Rectal smooth muscle tissue (tissue), 1 donor: Measurements from ENCODE around the gene ANKRD40CL.
"Not testable (repeated sequence)": the region's sequence is repeated elsewhere in the genome, so short reads cannot be mapped to it uniquely, and the experiment has no call there.

Source experiments
- H3K27ac ChIP-seq: one replicate; pipeline ENCODE4 v1.7.0; 2013; ENCODE audit warnings: low read depth, low read length, inconsistent platforms
- H3K27me3 ChIP-seq: one replicate; pipeline ENCODE4 v1.7.0; 2013; ENCODE audit warnings: low read length; ENCODE audit not compliant: control insufficient read depth, insufficient read depth
- H3K36me3 ChIP-seq: one replicate; pipeline ENCODE4 v1.7.0; 2013; ENCODE audit warnings: low read length; ENCODE audit not compliant: control insufficient read depth, insufficient read depth
- H3K4me1 ChIP-seq: one replicate; pipeline ENCODE4 v1.7.0; 2013; ENCODE audit warnings: low read length; ENCODE audit not compliant: control insufficient read depth, insufficient read depth
- H3K4me3 ChIP-seq: one replicate; pipeline ENCODE4 v1.7.0; 2013; ENCODE audit warnings: low read length
- H3K9ac ChIP-seq: one replicate; pipeline ENCODE4 v1.7.0; 2013; ENCODE audit warnings: low read length

The ANKRD40CL gene, protein sequence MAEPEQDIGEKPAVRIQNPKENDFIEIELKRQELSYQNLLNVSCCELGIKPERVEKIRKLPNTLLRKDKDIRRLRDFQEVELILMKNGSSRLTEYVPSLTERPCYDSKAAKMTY

DNA sequence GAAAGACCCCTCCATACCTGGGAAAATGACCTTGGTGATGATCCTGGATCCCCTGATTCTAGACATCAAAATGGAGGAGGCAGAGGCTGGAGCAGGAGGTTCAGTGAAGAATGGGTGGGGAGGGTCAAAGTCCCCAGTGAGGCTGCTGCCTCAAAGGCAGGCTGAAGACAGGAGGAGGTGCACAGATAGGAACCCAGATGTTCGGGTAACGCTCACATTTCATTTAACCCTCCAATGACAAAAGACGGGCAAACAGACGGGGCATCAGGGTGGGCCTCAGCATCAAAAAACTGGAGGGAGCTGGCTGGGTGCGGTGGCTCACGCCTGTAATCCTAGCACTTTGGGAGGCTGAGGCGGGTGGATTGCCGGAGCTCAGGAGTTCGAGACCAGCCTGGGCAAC lies at the start of gene ANKRD40CL:
Gene ANKRD40CL, minus strand, starts transcription at position 73 of the 400 bp plus-strand sequence. CDS start 605 bp downstream, outside the sequence.
- no peak within 1 kb of the TSS for H3K9ac ChIP-seq
- H3K4me1 ChIP-seq = peaks cover 8% of the 10 kb centered on the region
- H3K27ac ChIP-seq = peak within 1 kb of the TSS; percentile 1

DNA sequence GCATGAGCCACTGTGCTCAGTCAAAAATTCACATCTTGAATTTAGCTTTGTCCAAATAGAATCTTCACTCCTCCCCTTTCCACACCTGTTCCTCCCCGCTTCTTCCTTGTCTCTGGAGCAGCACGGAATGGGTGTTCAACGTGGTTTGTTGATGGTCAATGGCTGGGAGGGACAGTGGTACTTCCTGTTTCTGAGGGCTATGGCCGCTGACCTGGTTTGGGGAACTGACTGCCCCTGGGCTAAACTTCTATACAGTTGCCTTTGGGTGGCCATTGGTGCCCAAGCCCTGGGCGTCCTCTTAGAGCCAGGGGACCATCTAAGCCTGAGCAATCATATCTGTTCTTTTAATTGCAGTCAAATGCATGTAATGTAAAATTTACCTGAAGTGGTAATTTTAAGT lies 49.0 kb upstream of the ANKRD40CL start:
- no peak overlapping the region for H3K9ac ChIP-seq
- no peaks in the 10 kb centered on the region for H3K4me1 ChIP-seq
- H3K36me3 ChIP-seq = no peaks in the 10 kb centered on the region
- no peaks in the 10 kb centered on the region for H3K27me3 ChIP-seq
- no peak overlapping the region for H3K27ac ChIP-seq
- H3K4me3 ChIP-seq = no peak overlapping the region

More for the DNA sequence above, at the start of gene ANKRD40CL:
- H3K27me3 ChIP-seq = no peaks in the 10 kb centered on the region
- no peaks in the 10 kb centered on the region for H3K36me3 ChIP-seq
- peak within 1 kb of the TSS; percentile 44 for H3K4me3 ChIP-seq

DNA sequence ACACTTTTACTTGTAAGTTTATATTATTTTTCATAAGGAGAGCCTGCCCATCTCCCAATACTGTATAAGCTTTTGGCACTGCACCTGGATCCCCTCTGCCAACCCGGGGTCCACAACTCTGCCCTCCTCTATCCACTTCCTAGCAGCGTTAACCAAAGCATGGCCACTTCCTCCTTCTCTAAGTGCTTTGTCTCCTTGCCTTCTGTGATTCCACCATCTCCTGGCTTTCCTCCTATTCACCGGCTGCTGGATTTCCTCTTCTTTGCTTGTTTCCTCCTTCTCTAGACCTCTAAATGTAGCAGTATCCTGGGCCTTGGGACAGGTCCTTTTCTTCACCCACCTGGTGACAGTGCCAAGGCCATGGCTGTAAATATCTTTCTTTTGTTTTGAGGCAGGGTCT lies 48.1 kb upstream of the ANKRD40CL start:
- Histone ChIP-seq H3K4me3 (no peak overlapping the region), H3K27ac (no peak overlapping the region), H3K27me3 (no peaks in the 10 kb centered on the region), H3K9ac (no peak overlapping the region), H3K36me3 (no peaks in the 10 kb centered on the region), H3K4me1 (no peaks in the 10 kb centered on the region)

DNA sequence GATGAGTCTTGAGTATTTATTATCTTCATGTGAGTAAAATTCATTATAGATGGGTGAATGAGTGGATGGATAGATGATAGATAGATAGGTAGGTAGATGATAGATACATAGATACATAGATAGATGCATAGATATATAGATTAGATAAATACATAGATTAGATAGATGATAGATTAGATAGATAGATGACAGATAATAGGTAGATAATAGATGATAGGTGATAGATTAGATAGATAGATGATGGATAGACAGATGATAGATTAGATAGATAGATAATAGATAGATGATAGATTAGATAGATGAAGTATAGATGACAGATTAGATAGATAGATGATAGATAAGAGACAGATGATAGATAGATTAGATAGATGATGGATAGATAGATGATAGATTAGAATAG lies 46.3 kb upstream of the ANKRD40CL start:
- no peaks in the 10 kb centered on the region for H3K27me3 ChIP-seq
- H3K9ac ChIP-seq = no peak overlapping the region
- H3K4me3 ChIP-seq = no peak overlapping the region
- no peak overlapping the region for H3K27ac ChIP-seq
- H3K36me3 ChIP-seq = no peaks in the 10 kb centered on the region
- H3K4me1 ChIP-seq = no peaks in the 10 kb centered on the region

DNA sequence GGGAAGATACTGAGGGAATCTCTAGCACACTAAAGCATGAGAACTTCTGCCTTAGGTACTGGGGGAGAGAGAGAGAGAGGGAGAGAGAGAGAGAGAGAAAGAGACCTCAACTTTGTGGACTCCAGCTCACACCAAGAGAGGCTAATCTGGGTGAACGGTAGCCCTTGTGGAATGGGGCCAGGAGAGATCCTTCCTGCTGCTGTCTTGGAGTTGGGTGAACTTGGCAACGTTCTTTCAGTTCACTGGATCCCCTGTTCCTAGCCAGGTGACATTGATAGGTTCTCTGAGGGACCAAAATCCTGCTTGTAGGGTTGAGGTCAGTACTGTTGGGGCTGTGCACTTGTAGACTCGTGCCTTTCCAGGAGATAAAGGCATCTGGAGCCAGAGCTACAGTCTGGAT lies 41.6 kb upstream of the ANKRD40CL start:
- Histone ChIP-seq H3K36me3 (no peaks in the 10 kb centered on the region), H3K9ac (no peak overlapping the region), H3K27me3 (no peaks in the 10 kb centered on the region), H3K4me3 (no peak overlapping the region), H3K4me1 (no peaks in the 10 kb centered on the region), H3K27ac (no peak overlapping the region)

DNA sequence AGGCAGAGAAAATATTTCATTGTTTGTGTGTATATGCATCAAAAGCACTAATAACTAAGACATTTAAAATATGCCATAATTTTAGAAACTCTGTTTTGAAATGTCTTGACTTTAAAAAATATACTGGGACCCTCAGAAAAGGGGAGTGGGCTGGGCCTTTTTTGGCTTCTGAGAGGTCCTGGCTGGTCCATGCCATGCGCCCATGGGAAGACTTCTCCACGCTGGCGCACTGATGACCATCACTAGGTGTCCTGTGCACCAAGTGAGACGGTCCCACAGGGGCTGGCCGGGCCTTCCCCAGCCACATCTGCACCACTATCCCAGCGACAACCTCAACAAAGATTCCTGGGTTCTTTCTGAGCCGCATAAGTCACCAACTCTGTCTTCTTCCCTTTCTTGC lies 41.1 kb upstream of the ANKRD40CL start:
- no peaks in the 10 kb centered on the region for H3K4me1 ChIP-seq
- no peak overlapping the region for H3K27ac ChIP-seq
- no peak overlapping the region for H3K4me3 ChIP-seq

DNA sequence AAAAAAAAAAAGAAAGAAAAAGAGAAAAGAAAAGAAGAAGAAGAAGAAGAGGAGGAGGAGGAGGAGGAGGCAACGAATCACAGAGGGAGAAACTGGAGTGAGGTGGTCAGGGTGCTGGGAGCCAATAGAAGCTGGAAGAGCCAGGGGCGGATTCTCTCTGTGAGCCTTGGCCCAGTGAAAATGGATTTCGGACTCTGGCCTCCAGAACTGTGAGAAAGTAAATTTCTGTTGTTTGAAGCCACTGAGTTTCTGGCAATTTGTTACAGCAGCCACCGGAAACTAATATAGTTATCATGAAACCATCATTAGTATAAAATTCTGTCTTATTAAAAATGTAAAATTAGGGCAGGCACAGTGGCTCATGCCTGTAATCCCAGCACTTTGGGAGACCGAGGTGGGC lies 40.4 kb upstream of the ANKRD40CL start:
- Histone ChIP-seq H3K4me1 (no peaks in the 10 kb centered on the region), H3K36me3 (no peaks in the 10 kb centered on the region), H3K4me3 (no peak overlapping the region), H3K27me3 (no peaks in the 10 kb centered on the region), H3K27ac (no peak overlapping the region), H3K9ac (no peak overlapping the region)

More for the DNA sequence above, 41.1 kb upstream of the ANKRD40CL start:
- H3K36me3 ChIP-seq = no peaks in the 10 kb centered on the region
- H3K9ac ChIP-seq = no peak overlapping the region
- H3K27me3 ChIP-seq = no peaks in the 10 kb centered on the region

DNA sequence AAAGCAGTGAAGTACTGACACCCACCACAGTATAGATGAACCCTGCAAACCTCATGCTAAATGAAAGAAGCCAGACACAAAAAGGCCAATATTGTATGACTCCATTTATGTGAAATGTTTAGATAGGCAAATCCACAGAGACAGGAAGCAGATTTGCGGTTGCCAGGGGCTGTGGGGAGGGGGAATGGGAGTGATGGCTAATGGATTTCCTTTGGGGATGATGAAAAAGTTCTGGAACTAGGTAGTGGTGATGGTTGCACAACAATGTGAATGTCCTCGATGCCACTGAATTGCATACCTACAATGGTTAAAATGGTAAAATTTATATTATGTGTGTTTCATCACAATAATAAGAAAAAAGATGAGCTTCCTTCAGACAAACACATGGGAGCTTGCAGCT lies 39.7 kb upstream of the ANKRD40CL start:
- Histone ChIP-seq H3K9ac (no peak overlapping the region), H3K4me3 (no peak overlapping the region), H3K27ac (no peak overlapping the region), H3K4me1 (no peaks in the 10 kb centered on the region), H3K27me3 (no peaks in the 10 kb centered on the region), H3K36me3 (no peaks in the 10 kb centered on the region)

DNA sequence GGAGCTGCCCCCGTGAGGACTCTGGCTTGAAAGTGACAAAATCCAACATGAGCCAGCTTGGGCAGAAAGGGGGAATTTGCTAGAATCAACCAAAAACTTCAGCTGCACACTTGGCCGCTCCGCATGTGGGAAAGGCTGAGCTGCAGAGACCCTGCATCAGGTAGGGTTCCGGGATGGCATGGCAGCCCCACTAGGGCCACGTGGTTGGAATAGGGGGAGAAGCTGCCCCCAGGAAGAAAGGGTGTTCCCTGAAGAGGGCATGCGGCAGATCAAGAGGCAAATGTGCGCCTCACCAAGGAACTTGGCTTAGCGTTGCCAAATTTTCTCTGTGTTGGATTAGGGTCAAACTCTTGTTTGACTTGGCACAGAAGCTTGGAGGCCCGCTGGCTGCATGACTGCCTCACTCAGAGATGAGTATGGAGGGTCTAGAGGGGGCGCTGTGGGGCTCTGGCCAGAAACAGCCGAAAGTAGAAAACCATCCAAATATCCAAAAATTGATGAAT lies 38.9 kb upstream of the ANKRD40CL start:
- Histone ChIP-seq H3K27me3 (no peaks in the 10 kb centered on the region), H3K4me1 (no peaks in the 10 kb centered on the region), H3K4me3 (no peak overlapping the region), H3K9ac (no peak overlapping the region), H3K36me3 (no peaks in the 10 kb centered on the region), H3K27ac (no peak overlapping the region)

DNA sequence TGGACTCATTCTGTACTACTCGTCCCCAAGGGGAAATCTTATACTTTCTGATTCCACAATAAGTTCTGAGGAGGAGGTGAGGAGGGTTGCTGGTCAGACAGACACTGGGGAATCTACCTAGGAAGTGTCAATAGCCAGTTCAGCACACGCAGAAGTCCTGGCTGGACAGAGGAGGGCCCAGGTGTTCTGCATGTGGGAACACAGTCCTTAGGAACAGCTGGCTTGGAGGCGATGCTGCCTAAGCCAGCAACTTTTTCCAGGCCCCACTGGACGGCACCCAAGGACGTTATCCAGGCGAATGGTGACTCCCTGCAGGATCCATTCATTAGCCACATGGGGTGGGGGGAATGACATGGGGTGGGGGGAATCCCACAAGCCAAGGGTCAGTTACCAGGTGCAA lies 38.2 kb upstream of the ANKRD40CL start:
- H3K27ac ChIP-seq = no peak overlapping the region
- H3K9ac ChIP-seq = no peak overlapping the region
- no peaks in the 10 kb centered on the region for H3K4me1 ChIP-seq
- no peaks in the 10 kb centered on the region for H3K36me3 ChIP-seq
- no peaks in the 10 kb centered on the region for H3K27me3 ChIP-seq
- no peak overlapping the region for H3K4me3 ChIP-seq

DNA sequence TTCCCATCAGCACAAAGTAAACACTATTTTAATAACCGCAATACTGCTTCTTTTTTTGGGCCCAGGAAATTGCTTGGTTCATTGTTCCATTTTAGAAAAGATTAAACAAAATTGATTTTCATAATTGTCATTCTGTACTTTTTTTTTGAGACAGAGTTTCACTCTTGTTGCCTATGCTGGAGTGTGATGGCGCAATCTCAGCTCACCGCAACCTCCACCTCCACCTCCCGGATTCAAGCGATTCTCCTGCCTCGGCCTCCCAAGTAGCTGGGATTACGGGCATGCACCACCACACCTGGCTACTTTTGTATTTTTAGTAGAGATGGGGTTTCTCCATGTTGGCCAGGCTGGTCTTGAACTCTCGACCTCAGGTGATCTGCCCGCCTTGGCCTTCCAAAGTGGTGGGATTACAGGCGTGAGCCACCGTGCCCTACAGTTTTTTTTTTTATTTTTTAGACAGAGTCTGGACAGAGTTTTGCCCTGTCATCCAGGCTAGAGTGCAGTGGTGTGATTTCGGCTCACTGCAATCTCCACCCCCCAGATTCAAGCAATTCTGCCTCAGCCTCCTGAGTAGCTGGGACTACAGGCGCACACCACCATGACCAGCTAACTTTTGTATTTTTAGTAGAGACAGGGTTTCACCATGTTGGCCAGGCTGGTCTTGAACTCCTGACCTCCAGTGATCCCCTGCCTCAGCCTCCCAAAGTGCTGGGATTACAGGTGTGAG lies 37.6 kb upstream of the ANKRD40CL start:
- H3K27me3 ChIP-seq, H3K36me3 ChIP-seq, H3K4me1 ChIP-seq, H3K4me3 ChIP-seq, H3K27ac ChIP-seq, H3K9ac ChIP-seq: not testable (repeated sequence)

DNA sequence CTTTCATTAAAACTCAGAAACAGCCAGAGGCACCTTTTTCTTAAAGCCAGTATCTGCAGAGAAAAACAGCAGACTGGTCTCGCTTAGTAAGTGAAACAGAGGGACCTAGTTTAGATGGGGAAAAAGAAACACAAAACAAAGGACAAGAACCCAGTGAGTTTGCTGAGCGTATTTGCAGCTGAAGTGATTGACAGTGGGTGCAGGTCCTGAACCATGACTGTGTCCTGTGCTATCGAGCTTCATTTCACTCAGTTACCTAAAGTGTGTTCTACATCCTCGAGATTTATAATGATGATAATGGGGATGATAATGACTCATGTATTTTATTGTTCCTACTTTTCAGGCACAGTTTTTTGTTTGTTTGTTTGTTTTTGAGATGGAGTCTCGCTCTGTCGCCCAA lies 36.4 kb upstream of the ANKRD40CL start:
- no peak overlapping the region for H3K9ac ChIP-seq
- H3K27me3 ChIP-seq = no peaks in the 10 kb centered on the region
- no peak overlapping the region for H3K27ac ChIP-seq
- no peak overlapping the region for H3K4me3 ChIP-seq
- H3K36me3 ChIP-seq = no peaks in the 10 kb centered on the region
- H3K4me1 ChIP-seq = no peaks in the 10 kb centered on the region
